GM23338 (cell line): ENCODE measurements around the gene CTRB1. TPM values are rescaled to one million over a fixed set of nuclear protein-coding genes. Genes with fewer than 3 reads are reported as not detected.

Source experiments
- ATAC-seq: fragments of 200-7000 bp; cut with Tn5 transposase; 3 replicates; pipeline ENCODE4 v1.9.1; 2020
- DNase-seq: peaks from one replicate; pipeline ENCODE4 v3.0.0-alpha.2; 2015; ENCODE audit warnings: low spot score
- H2AFZ ChIP-seq: fragments of 200-600 bp; sonication (generic); 2 replicates; pipeline ENCODE4 v1.8.0; 2016; ENCODE audit warnings: antibody characterized with exemption, mild to moderate bottlenecking, moderate library complexity
- H3F3A ChIP-seq: fragments of 200-600 bp; sonication (generic); replicated peaks from 2 replicates; pipeline ENCODE4 v1.8.0; 2017; ENCODE audit warnings: antibody characterized with exemption, mixed run types, low read depth
- H3K27ac ChIP-seq: fragments of 200-600 bp; sonication (generic); 2 replicates; pipeline ENCODE4 v1.6.1; 2016; ENCODE audit warnings: low read depth
- H3K27me3 ChIP-seq: fragments of 200-600 bp; sonication (generic); 2 replicates; pipeline ENCODE4 v1.8.0; 2016; ENCODE audit warnings: mild to moderate bottlenecking, mixed run types, moderate library complexity; ENCODE audit not compliant: insufficient read depth
- H3K36me3 ChIP-seq: fragments of 200-600 bp; sonication (generic); 2 replicates; pipeline ENCODE4 v1.8.0; 2016; ENCODE audit warnings: mild to moderate bottlenecking; ENCODE audit not compliant: insufficient read depth
- H3K4me1 ChIP-seq: fragments of 200-600 bp; sonication (generic); 2 replicates; pipeline ENCODE4 v1.8.0; 2016; ENCODE audit warnings: mild to moderate bottlenecking, moderate library complexity; ENCODE audit not compliant: insufficient read depth
- H3K4me2 ChIP-seq: fragments of 200-600 bp; sonication (generic); 2 replicates; pipeline ENCODE4 v1.7.1; 2017; ENCODE audit warnings: mixed run types
- H3K4me3 ChIP-seq: fragments of 200-600 bp; sonication (generic); 2 replicates; pipeline ENCODE4 v1.6.1; 2016; ENCODE audit warnings: mixed run types
- H3K79me2 ChIP-seq: fragments of 200-600 bp; sonication (generic); replicated peaks from 2 replicates; pipeline ENCODE4 v1.8.0; 2017; ENCODE audit warnings: mild to moderate bottlenecking; ENCODE audit not compliant: insufficient read depth
- H3K9me2 ChIP-seq: fragments of 200-600 bp; sonication (generic); 2 replicates; pipeline ENCODE4 v1.8.0; 2017; ENCODE audit not compliant: insufficient read depth
- H4K20me1 ChIP-seq: fragments of 200-600 bp; sonication (generic); replicated peaks from 2 replicates; pipeline ENCODE4 v1.8.0; 2017; ENCODE audit warnings: mild to moderate bottlenecking; ENCODE audit not compliant: insufficient read depth
- H3K27ac Mint-ChIP-seq: 2 replicates; pipeline ENCODE4 v1.8.0; 2020; ENCODE audit warnings: inconsistent platforms, mild to moderate bottlenecking, moderate library complexity, mixed read lengths
- H3K27me3 Mint-ChIP-seq: 3 replicates; pipeline ENCODE4 v1.8.0; 2022; ENCODE audit warnings: low read depth, mild to moderate bottlenecking, moderate library complexity, mixed read lengths, inconsistent platforms; ENCODE audit not compliant: insufficient read depth, poor library complexity
- H3K36me3 Mint-ChIP-seq: 3 replicates; pipeline ENCODE4 v1.8.0; 2021; ENCODE audit warnings: low read depth, mild to moderate bottlenecking, inconsistent platforms, moderate library complexity, mixed read lengths
- H3K4me1 Mint-ChIP-seq: 3 replicates; pipeline ENCODE4 v1.8.0; 2020; ENCODE audit warnings: mild to moderate bottlenecking, inconsistent platforms, mixed read lengths
- H3K4me3 Mint-ChIP-seq: 3 replicates; pipeline ENCODE4 v1.8.0; 2021; ENCODE audit warnings: moderate library complexity, mild to moderate bottlenecking, inconsistent platforms, mixed read lengths
- H3K9me3 Mint-ChIP-seq: 3 replicates; pipeline ENCODE4 v1.8.0; 2020; ENCODE audit warnings: moderate library complexity, mild to moderate bottlenecking, inconsistent platforms, mixed read lengths
- CREB1 ChIP-seq: fragments of 250-450 bp; sonication (Bioruptor Pico); IDR thresholded peaks from 2 replicates; pipeline ENCODE4 v1.5.0; 2020; ENCODE audit warnings: low read depth, mild to moderate bottlenecking, moderate library complexity
- EZH2 ChIP-seq: fragments of 200-600 bp; sonication (generic); IDR thresholded peaks from one replicate; pipeline ENCODE4 v1.8.0; 2017; ENCODE audit warnings: antibody characterized with exemption, mild to moderate bottlenecking, low read depth; ENCODE audit not compliant: unreplicated experiment
- EZH2phosphoT487 ChIP-seq: fragments of 200-600 bp; sonication (generic); IDR thresholded peaks from one replicate; pipeline ENCODE4 v1.8.1; 2018; ENCODE audit warnings: antibody characterized with exemption; ENCODE audit not compliant: unreplicated experiment
- JUNB ChIP-seq: IDR thresholded peaks from one replicate; pipeline ENCODE4 v1.6.1; 2016; ENCODE audit warnings: antibody characterized with exemption; ENCODE audit not compliant: unreplicated experiment
- NANOG ChIP-seq: IDR thresholded peaks from 2 replicates; pipeline ENCODE4 v1.6.1; 2016; ENCODE audit warnings: antibody characterized with exemption, borderline replicate concordance
- POLR2AphosphoS5 ChIP-seq: IDR thresholded peaks from 2 replicates; pipeline ENCODE4 v1.6.1; 2016; ENCODE audit warnings: antibody characterized with exemption, low read depth
- REST ChIP-seq: IDR thresholded peaks from one replicate; pipeline ENCODE4 v1.6.1; 2018; ENCODE audit warnings: antibody characterized with exemption; ENCODE audit not compliant: unreplicated experiment
- STAT1 ChIP-seq: IDR thresholded peaks from one replicate; pipeline ENCODE4 v1.6.1; 2016; ENCODE audit warnings: antibody characterized with exemption; ENCODE audit not compliant: unreplicated experiment
- ZNF114 ChIP-seq: fragments of 250-450 bp; sonication (Bioruptor Pico); IDR thresholded peaks from 2 replicates; pipeline ENCODE4 v1.5.0; 2020; ENCODE audit warnings: mild to moderate bottlenecking, moderate library complexity
- ZNF331 ChIP-seq: fragments of 250-450 bp; sonication (Bioruptor Pico); IDR thresholded peaks from 2 replicates; pipeline ENCODE4 v1.5.0; 2020; ENCODE audit warnings: low read depth, mild to moderate bottlenecking, moderate library complexity
- polyA plus RNA-seq: library from polyadenylated mRNA; unstranded; fragments of >200 nt; fragmentation: Nextera tagmentation; extraction: Ambion mirVana; gene quantifications from 2 replicates; pipeline ENCODE4 v1.2.1, GENCODE V29; 2016
- total RNA-seq: library from RNA; depleted of rRNA; stranded (reverse); fragments of >200 nt; shearing (Covaris generic); gene quantifications from 2 replicates; pipeline ENCODE4 v1.2.3, GENCODE V29; 2014
- TF ChIP-seq, protein P1 (sequence below): fragments of 250-450 bp; sonication (Bioruptor Pico); IDR thresholded peaks from 2 replicates; pipeline ENCODE4 v1.5.0; 2020; ENCODE audit warnings: mild to moderate bottlenecking, moderate library complexity
- TF ChIP-seq, protein P2 (sequence below), 2 experiments: fragments of 200-600 bp in 1 of 2; sonication (generic) in 1 of 2; conservative IDR thresholded peaks; 2 replicates each; pipeline versions ENCODE4 v1.5.1 to v1.6.1; 2016 to 2017; ENCODE audit warnings: antibody characterized with exemption in 2 of 2, low read depth in 2 of 2, mild to moderate bottlenecking in 2 of 2, moderate library complexity in 1 of 2
- TF ChIP-seq, protein P3 (sequence below): IDR thresholded peaks from 2 replicates; pipeline ENCODE4 v1.6.1; 2016; ENCODE audit warnings: antibody characterized with exemption

The CTRB1 gene
- total and polyA plus RNA-seq, 2 experiments from 2014 or later: not detected

GRCh38 chr16:75193730-75194444, 24.9 kb upstream of the CTRB1 start:
- H3K4me2 ChIP-seq: no peak overlapping the region
- no peak overlapping the region for H3K4me3 ChIP-seq
- peaks cover 10% of the 10 kb centered on the region for H3K27me3 Mint-ChIP-seq

More at GRCh38 chr16:75193730-75194444, 24.9 kb upstream of the CTRB1 start:
- peaks cover 8% of the 10 kb centered on the region; the same call in 1 of the 2 replicates for H3K4me1 ChIP-seq
- no peaks in the 10 kb centered on the region for H3K9me2 ChIP-seq
- H3K27me3 ChIP-seq: no peaks in the 10 kb centered on the region
- H3K27ac ChIP-seq: no peak overlapping the region
- H3K79me2 ChIP-seq: no peaks in the 10 kb centered on the region
- ATAC-seq (no peak), DNase-seq (no peak)
- Mint-ChIP-seq H3K4me3 (no peak overlapping the region), H3K36me3 (no peaks in the 10 kb centered on the region), H3K4me1 (peaks cover 9% of the 10 kb centered on the region), H3K9me3 (no peaks in the 10 kb centered on the region; the same call in 2 of the 3 replicates), H3K27ac (no peak overlapping the region)
- TF ChIP-seq ZNF331 (CRISPR knock-in tag) (no peak), NANOG (no peak), REST (no peak), EZH2phosphoT487 (no peak), POLR2AphosphoS5 (no peak), EZH2 (no peak), ZNF114 (CRISPR knock-in tag) (no peak), JUNB (no peak), CREB1 (CRISPR knock-in tag) (no peak), STAT1 (no peak)
- TF ChIP-seq, protein P1, sequence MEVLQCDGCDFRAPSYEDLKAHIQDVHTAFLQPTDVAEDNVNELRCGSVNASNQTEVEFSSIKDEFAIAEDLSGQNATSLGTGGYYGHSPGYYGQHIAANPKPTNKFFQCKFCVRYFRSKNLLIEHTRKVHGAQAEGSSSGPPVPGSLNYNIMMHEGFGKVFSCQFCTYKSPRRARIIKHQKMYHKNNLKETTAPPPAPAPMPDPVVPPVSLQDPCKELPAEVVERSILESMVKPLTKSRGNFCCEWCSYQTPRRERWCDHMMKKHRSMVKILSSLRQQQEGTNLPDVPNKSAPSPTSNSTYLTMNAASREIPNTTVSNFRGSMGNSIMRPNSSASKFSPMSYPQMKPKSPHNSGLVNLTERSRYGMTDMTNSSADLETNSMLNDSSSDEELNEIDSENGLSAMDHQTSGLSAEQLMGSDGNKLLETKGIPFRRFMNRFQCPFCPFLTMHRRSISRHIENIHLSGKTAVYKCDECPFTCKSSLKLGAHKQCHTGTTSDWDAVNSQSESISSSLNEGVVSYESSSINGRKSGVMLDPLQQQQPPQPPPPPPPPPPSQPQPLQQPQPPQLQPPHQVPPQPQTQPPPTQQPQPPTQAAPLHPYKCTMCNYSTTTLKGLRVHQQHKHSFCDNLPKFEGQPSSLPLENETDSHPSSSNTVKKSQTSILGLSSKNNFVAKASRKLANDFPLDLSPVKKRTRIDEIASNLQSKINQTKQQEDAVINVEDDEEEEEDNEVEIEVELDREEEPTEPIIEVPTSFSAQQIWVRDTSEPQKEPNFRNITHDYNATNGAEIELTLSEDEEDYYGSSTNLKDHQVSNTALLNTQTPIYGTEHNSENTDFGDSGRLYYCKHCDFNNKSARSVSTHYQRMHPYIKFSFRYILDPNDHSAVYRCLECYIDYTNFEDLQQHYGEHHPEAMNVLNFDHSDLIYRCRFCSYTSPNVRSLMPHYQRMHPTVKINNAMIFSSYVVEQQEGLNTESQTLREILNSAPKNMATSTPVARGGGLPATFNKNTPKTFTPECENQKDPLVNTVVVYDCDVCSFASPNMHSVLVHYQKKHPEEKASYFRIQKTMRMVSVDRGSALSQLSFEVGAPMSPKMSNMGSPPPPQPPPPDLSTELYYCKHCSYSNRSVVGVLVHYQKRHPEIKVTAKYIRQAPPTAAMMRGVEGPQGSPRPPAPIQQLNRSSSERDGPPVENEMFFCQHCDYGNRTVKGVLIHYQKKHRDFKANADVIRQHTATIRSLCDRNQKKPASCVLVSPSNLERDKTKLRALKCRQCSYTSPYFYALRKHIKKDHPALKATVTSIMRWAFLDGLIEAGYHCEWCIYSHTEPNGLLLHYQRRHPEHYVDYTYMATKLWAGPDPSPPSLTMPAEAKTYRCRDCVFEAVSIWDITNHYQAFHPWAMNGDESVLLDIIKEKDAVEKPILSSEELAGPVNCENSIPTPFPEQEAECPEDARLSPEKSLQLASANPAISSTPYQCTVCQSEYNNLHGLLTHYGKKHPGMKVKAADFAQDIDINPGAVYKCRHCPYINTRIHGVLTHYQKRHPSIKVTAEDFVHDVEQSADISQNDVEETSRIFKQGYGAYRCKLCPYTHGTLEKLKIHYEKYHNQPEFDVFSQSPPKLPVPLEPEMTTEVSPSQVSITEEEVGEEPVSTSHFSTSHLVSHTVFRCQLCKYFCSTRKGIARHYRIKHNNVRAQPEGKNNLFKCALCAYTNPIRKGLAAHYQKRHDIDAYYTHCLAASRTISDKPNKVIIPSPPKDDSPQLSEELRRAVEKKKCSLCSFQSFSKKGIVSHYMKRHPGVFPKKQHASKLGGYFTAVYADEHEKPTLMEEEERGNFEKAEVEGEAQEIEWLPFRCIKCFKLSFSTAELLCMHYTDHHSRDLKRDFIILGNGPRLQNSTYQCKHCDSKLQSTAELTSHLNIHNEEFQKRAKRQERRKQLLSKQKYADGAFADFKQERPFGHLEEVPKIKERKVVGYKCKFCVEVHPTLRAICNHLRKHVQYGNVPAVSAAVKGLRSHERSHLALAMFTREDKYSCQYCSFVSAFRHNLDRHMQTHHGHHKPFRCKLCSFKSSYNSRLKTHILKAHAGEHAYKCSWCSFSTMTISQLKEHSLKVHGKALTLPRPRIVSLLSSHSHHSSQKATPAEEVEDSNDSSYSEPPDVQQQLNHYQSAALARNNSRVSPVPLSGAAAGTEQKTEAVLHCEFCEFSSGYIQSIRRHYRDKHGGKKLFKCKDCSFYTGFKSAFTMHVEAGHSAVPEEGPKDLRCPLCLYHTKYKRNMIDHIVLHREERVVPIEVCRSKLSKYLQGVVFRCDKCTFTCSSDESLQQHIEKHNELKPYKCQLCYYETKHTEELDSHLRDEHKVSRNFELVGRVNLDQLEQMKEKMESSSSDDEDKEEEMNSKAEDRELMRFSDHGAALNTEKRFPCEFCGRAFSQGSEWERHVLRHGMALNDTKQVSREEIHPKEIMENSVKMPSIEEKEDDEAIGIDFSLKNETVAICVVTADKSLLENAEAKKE (CRISPR knock-in tag): no peak
- TF ChIP-seq, protein P2, sequence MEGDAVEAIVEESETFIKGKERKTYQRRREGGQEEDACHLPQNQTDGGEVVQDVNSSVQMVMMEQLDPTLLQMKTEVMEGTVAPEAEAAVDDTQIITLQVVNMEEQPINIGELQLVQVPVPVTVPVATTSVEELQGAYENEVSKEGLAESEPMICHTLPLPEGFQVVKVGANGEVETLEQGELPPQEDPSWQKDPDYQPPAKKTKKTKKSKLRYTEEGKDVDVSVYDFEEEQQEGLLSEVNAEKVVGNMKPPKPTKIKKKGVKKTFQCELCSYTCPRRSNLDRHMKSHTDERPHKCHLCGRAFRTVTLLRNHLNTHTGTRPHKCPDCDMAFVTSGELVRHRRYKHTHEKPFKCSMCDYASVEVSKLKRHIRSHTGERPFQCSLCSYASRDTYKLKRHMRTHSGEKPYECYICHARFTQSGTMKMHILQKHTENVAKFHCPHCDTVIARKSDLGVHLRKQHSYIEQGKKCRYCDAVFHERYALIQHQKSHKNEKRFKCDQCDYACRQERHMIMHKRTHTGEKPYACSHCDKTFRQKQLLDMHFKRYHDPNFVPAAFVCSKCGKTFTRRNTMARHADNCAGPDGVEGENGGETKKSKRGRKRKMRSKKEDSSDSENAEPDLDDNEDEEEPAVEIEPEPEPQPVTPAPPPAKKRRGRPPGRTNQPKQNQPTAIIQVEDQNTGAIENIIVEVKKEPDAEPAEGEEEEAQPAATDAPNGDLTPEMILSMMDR (conservative IDR thresholded peaks at IDR 0.05; ENCODE audit: low read depth in 2 of 2): no peak
- TF ChIP-seq, protein P3, sequence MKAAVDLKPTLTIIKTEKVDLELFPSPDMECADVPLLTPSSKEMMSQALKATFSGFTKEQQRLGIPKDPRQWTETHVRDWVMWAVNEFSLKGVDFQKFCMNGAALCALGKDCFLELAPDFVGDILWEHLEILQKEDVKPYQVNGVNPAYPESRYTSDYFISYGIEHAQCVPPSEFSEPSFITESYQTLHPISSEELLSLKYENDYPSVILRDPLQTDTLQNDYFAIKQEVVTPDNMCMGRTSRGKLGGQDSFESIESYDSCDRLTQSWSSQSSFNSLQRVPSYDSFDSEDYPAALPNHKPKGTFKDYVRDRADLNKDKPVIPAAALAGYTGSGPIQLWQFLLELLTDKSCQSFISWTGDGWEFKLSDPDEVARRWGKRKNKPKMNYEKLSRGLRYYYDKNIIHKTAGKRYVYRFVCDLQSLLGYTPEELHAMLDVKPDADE: no peak
- H4K20me1 ChIP-seq: no peaks in the 10 kb centered on the region
- 0 out of 2 replicates have a peak, but pooled peaks cover 7% of the 10 kb centered on the region for H3F3A ChIP-seq
- no peak overlapping the region for H2AFZ ChIP-seq
- no peaks in the 10 kb centered on the region for H3K36me3 ChIP-seq
